GM12878 (cell line): ENCODE results near the gene LARGE1. TPM values are rescaled to one million over a fixed set of nuclear protein-coding genes. Genes with fewer than 3 reads are reported as not detected.
"Not testable (repeated sequence)": the region's sequence is repeated elsewhere in the genome, so short reads cannot be mapped to it uniquely, and the experiment has no call there.

Experiments
- ATAC-seq: fragments of 200-7000 bp; cut with Tn5 transposase; 3 replicates; pipeline ENCODE4 v1.9.1; 2020; ENCODE audit warnings: mild to moderate bottlenecking, moderate library complexity
- BruUV-seq: library from RNA; stranded (reverse); fragments of 400-500 nt; replicated peaks from 2 replicates; lab custom pipeline; 2021; lab: Mats Ljungman, UMichigan
- CTCF ChIA-PET: fragments of 300-600 bp; sonication (Branson Sonifier 250); formaldehyde crosslinking; extraction: SDS; loops from one replicate; lab custom pipeline; 2021; ENCODE audit warnings: inconsistent platforms; lab: Yijun Ruan, JAX
- POLR2A ChIA-PET: fragments of 350-600 bp; formaldehyde crosslinking; extraction: SDS; loops from one replicate; lab custom pipeline; 2021; ENCODE audit warnings: inconsistent platforms; lab: Charles Lee
- RAD21 ChIA-PET: fragments of 300-600 bp; sonication (Branson Sonifier 250); formaldehyde crosslinking; loops from one replicate; lab custom pipeline; 2023; ENCODE audit warnings: antibody characterized with exemption; ENCODE audit not compliant: unreplicated experiment; lab: Charles Lee
- SMC1A ChIA-PET: fragments of 300-600 bp; sonication (Branson Sonifier 250); formaldehyde crosslinking; loops from one replicate; lab custom pipeline; 2023; ENCODE audit not compliant: unreplicated experiment, uncharacterized antibody; lab: Charles Lee
- DNase-seq: peaks from one replicate; pipeline ENCODE4 v3.0.0-alpha.2; 2011; ENCODE audit warnings: low read depth, low spot score
- FAIRE-seq: peaks from 3 replicates; lab custom pipeline; 2011; peaks lifted over from hg19 to GRCh38; lab: Jason Lieb, UNC
- H2AFZ ChIP-seq: 2 replicates; pipeline ENCODE4 v1.6.0; 2011; ENCODE audit warnings: low read depth, low read length, control low read depth; ENCODE audit not compliant: control insufficient read depth
- H3K27ac ChIP-seq: 2 replicates; pipeline ENCODE4 v1.5.1; 2011; ENCODE audit warnings: control low read depth; ENCODE audit not compliant: control insufficient read depth, insufficient read depth
- H3K27me3 ChIP-seq, 2 experiments: replicated peaks in 1 of 2; 2 replicates each; pipeline versions ENCODE4 v1.6.0 to v1.6.1; 2011; ENCODE audit warnings: low read length in 1 of 2; ENCODE audit not compliant: control insufficient read depth in 2 of 2, insufficient read depth in 2 of 2
- H3K36me3 ChIP-seq, 2 experiments: 2 replicates each; pipeline ENCODE4 v1.5.1; 2011; ENCODE audit warnings: low read length in 1 of 2; ENCODE audit not compliant: control insufficient read depth in 2 of 2, insufficient read depth in 2 of 2
- H3K4me1 ChIP-seq: 2 replicates; pipeline ENCODE4 v1.6.1; 2011; ENCODE audit warnings: mild to moderate bottlenecking, low read length, moderate library complexity, mixed read lengths; ENCODE audit not compliant: control insufficient read depth, insufficient read depth
- H3K4me2 ChIP-seq: 2 replicates; pipeline ENCODE4 v1.6.0; 2011; ENCODE audit warnings: control low read depth; ENCODE audit not compliant: control insufficient read depth, insufficient read depth
- H3K4me3 ChIP-seq: fragments of 200-600 bp; sonication (generic); 2 replicates; pipeline ENCODE4 v1.5.1; 2016
- H3K79me2 ChIP-seq: 2 replicates; pipeline ENCODE4 v1.6.0; 2011; ENCODE audit warnings: low read length; ENCODE audit not compliant: control insufficient read depth, insufficient read depth
- H3K9ac ChIP-seq: 2 replicates; pipeline ENCODE4 v1.8.0; 2011; ENCODE audit warnings: low read length, control low read depth, mixed read lengths; ENCODE audit not compliant: control insufficient read depth, insufficient read depth
- H3K9me3 ChIP-seq: replicated peaks from 3 replicates; pipeline ENCODE4 v1.5.1; 2011; ENCODE audit warnings: mild to moderate bottlenecking, low read length; ENCODE audit not compliant: control insufficient read depth, insufficient read depth
- H4K20me1 ChIP-seq: 2 replicates; pipeline ENCODE4 v1.6.0; 2011; ENCODE audit not compliant: control insufficient read depth, insufficient read depth
- ATF2 ChIP-seq: IDR thresholded peaks from 2 replicates; pipeline ENCODE4 v1.6.1; 2012; ENCODE audit warnings: low read length, inconsistent platforms
- ATF7 ChIP-seq: fragments of 450-650 bp; IDR thresholded peaks from 2 replicates; pipeline ENCODE4 v1.6.1; 2016; ENCODE audit warnings: low read depth, mild to moderate bottlenecking
- BHLHE40 ChIP-seq, 2 experiments: fragments of 450-650 bp in 1 of 2; IDR thresholded peaks; 2 replicates each; pipeline ENCODE4 v1.6.1; 2011 to 2017; ENCODE audit warnings: low read depth in 2 of 2, borderline replicate concordance in 1 of 2, improper control_type of control experiment in 1 of 2, low read length in 1 of 2, mild to moderate bottlenecking in 1 of 2
- CREB1 ChIP-seq: IDR thresholded peaks from 2 replicates; pipeline ENCODE4 v1.6.1; 2012; ENCODE audit warnings: low read depth, mild to moderate bottlenecking, inconsistent platforms
- ELK1 ChIP-seq: IDR thresholded peaks from 2 replicates; pipeline ENCODE4 v1.6.1; 2012; ENCODE audit warnings: low read depth, low read length, improper control_type of control experiment
- MEF2B ChIP-seq: fragments of 450-650 bp; IDR thresholded peaks from 2 replicates; pipeline ENCODE4 v1.6.1; 2018; ENCODE audit warnings: mild to moderate bottlenecking, moderate library complexity; ENCODE audit not compliant: partially characterized antibody, poor library complexity, severe bottlenecking
- MTA3 ChIP-seq: IDR thresholded peaks from 2 replicates; pipeline ENCODE4 v1.6.1; 2012; ENCODE audit warnings: low read length, inconsistent platforms, borderline replicate concordance
- NR2F1 ChIP-seq: fragments of 450-650 bp; conservative IDR thresholded peaks from 2 replicates; pipeline ENCODE4 v1.6.1; 2017; ENCODE audit warnings: mild to moderate bottlenecking
- RELB ChIP-seq: fragments of 450-650 bp; IDR thresholded peaks from 2 replicates; pipeline ENCODE4 v1.6.1; 2017; ENCODE audit warnings: low read depth, mild to moderate bottlenecking, moderate library complexity
- RUNX3 ChIP-seq: IDR thresholded peaks from 2 replicates; pipeline ENCODE4 v1.6.1; 2012; ENCODE audit warnings: low read length, inconsistent platforms
- WGBS: methylation state at CpG from one replicate; pipeline ENCODE4 v1.1.6; 2016; ENCODE audit warnings: low lambda C conversion rate; ENCODE audit not compliant: insufficient replicate concordance, insufficient coverage; ENCODE audit errors: missing lambda C conversion rate; 5-methylcytosine and 5-hydroxymethylcytosine counted together
- in situ Hi-C: fragments of 300-500 bp; cut with MboI; formaldehyde crosslinking; loops from 9 replicates; pipeline ENCODE4 v1.14.3; 2018; ENCODE audit warnings: mixed read lengths
- intact Hi-C: fragments of 100-400 bp; cut with micrococcal nuclease; formaldehyde crosslinking; loops from one replicate; pipeline ENCODE4 v1.14.2; 2022; ENCODE audit not compliant: unreplicated experiment
- polyA plus RNA-seq, 11 experiments: library from polyadenylated mRNA; depleted of rRNA in 4 of 11; unstranded in 6 of 11; stranded (reverse) in 5 of 11; fragments of >200 nt; fragmentation: Nextera tagmentation in 4 of 11; fragmentation: Illumina TruSeq in 1 of 11; extraction: Ambion mirVana in 4 of 11; extraction: Trizol in 1 of 11; gene quantifications; 1 replicate in 1 of 11; 2 replicates in 10 of 11; pipeline versions ENCODE4 v1.2.1 to v1.2.3, GENCODE V29; 2011 to 2016; ENCODE audit warnings: inconsistent platforms in 2 of 11, missing spikeins in 2 of 11, low read depth in 1 of 11
- total RNA-seq, 4 experiments: library from RNA; depleted of rRNA in 3 of 4; stranded (reverse); fragments of >200 nt in 3 of 4; fragmentation: Illumina TruSeq in 1 of 4; extraction: Trizol in 1 of 4; gene quantifications; 2 replicates each; pipeline versions ENCODE4 v1.2.1 to v1.2.3, GENCODE V29; 2013 to 2021

LARGE1 gene
- total and polyA plus RNA-seq, 10 of the 15 experiments (the other 5 are each of a cell fraction or from before 2014, with no cell fraction given), result 3.2 to 41.4 (median 17.3) TPM

GRCh38 chr22:33363256-33363655 is 557.0 kb downstream of the LARGE1 start:
- intact Hi-C loops, RAD21 ChIA-PET, H3K4me2 ChIP-seq, BruUV-seq, H4K20me1 ChIP-seq, DNase-seq, H3K79me2 ChIP-seq, H3K27ac ChIP-seq, CTCF ChIA-PET, FAIRE-seq, H3K36me3 ChIP-seq, H3K9ac ChIP-seq, H3K27me3 ChIP-seq, in situ Hi-C loops, POLR2A ChIA-PET, H3K4me3 ChIP-seq, H2AFZ ChIP-seq, H3K4me1 ChIP-seq, SMC1A ChIA-PET, H3K9me3 ChIP-seq: not testable (repeated sequence)
- 69% methylated on average over 5 of the region's 5 CpGs for WGBS
- ATAC-seq, result peak; percentile 46
- peak; percentile 71 for TF ChIP-seq ATF7
- TF ChIP-seq BHLHE40 (IDR thresholded peaks at IDR 0.05; ENCODE audit: borderline replicate concordance in 1 of 2, low read depth in 2 of 2, low read length in 1 of 2), result peak in 1 of 2 experiments; percentile 11; a peak in 1 of 4 replicates
- TF ChIP-seq MEF2B, result peak; percentile 88
- 0 out of 2 replicates have a peak, but pooled peaks have one; percentile 16 for TF ChIP-seq RELB

GRCh38 chr22:33362702-33363101 is 557.6 kb downstream of the LARGE1 start:
- ATAC-seq (peak; percentile 34; the same call in 1 of the 3 replicates), DNase-seq (no peak), FAIRE-seq (no peak)
- SMC1A ChIA-PET, result no interaction called here
- H3K79me2 ChIP-seq, result no peaks in the 10 kb centered on the region
- in situ Hi-C loops, result no loop called here
- no peak overlapping the region for H2AFZ ChIP-seq
- intact Hi-C loops, result no loop called here
- BruUV-seq, result no TSS peak
- H3K9me3 ChIP-seq, result no peaks in the 10 kb centered on the region; the same call in 2 of the 3 replicates
- H3K27ac ChIP-seq, result no peak overlapping the region
- H3K4me1 ChIP-seq, result no peaks in the 10 kb centered on the region
- CTCF ChIA-PET, result no interaction called here
- no peak overlapping the region for H3K4me2 ChIP-seq
- 36% methylated on average over 5 of the region's 5 CpGs for WGBS
- H3K36me3 ChIP-seq, result no peaks in the 10 kb centered on the region
- RAD21 ChIA-PET, result interaction anchor here (0.9 kb wide), 1 partner anchor 63 kb away, joined by 3 read pairs; no protein-coding TSS in a partner anchor
- H3K4me3 ChIP-seq, result no peak overlapping the region
- no peaks in the 10 kb centered on the region for H4K20me1 ChIP-seq
- TF ChIP-seq ATF2, result no peak
- no peak for TF ChIP-seq NR2F1
- TF ChIP-seq CREB1, result no peak
- no peak for TF ChIP-seq MTA3
- TF ChIP-seq ELK1, result no peak
- no peak for TF ChIP-seq ATF7
- peak; percentile 13; the same call in 1 of the 2 replicates for TF ChIP-seq RUNX3
- no peaks in the 10 kb centered on the region for H3K27me3 ChIP-seq
- no peak overlapping the region for H3K9ac ChIP-seq
- POLR2A ChIA-PET, result no interaction called here
